MCF 10A (cell line): ENCODE data around the gene KIF5A. TPM values are rescaled to one million over a fixed set of nuclear protein-coding genes. Genes with fewer than 3 reads are reported as not detected.
"Not testable (repeated sequence)": the region's sequence is repeated elsewhere in the genome, so short reads cannot be mapped to it uniquely, and the experiment has no call there.

Experiments used
- BruUV-seq: library from RNA; stranded (reverse); fragments of 400-500 nt; replicated peaks from 2 replicates; lab custom pipeline; 2021; lab: Mats Ljungman, UMichigan
- CTCF ChIA-PET: fragments of 300-600 bp; sonication (Branson Sonifier 250); formaldehyde crosslinking; extraction: SDS; loops from one replicate; lab custom pipeline; 2021; ENCODE audit warnings: antibody characterized with exemption, inconsistent platforms; lab: Yijun Ruan, JAX
- POLR2A ChIA-PET: fragments of 300-600, 350-650 bp; sonication (Branson Sonifier 250); formaldehyde crosslinking; extraction: SDS; loops from one replicate; lab custom pipeline; 2020; ENCODE audit warnings: antibody characterized with exemption, inconsistent platforms; lab: Yijun Ruan, JAX
- DNase-seq: peaks from one replicate; pipeline ENCODE4 v3.0.0-alpha.2; 2018; ENCODE audit not compliant: unreplicated experiment
- H3K27ac Mint-ChIP-seq: one replicate; pipeline ENCODE4 v1.8.0; 2022; ENCODE audit warnings: mild to moderate bottlenecking, low read depth, mixed read lengths; ENCODE audit not compliant: unreplicated experiment
- H3K27me3 Mint-ChIP-seq: one replicate; pipeline ENCODE4 v1.8.0; 2022; ENCODE audit warnings: mixed read lengths; ENCODE audit not compliant: insufficient read depth, unreplicated experiment
- H3K36me3 Mint-ChIP-seq: one replicate; pipeline ENCODE4 v1.8.0; 2022; ENCODE audit warnings: mild to moderate bottlenecking, moderate library complexity, mixed read lengths; ENCODE audit not compliant: insufficient read depth, unreplicated experiment
- H3K4me1 Mint-ChIP-seq: one replicate; pipeline ENCODE4 v1.8.0; 2022; ENCODE audit warnings: mixed read lengths; ENCODE audit not compliant: insufficient read depth, unreplicated experiment
- H3K4me3 Mint-ChIP-seq: one replicate; pipeline ENCODE4 v1.8.0; 2022; ENCODE audit warnings: mild to moderate bottlenecking, moderate library complexity, mixed read lengths; ENCODE audit not compliant: unreplicated experiment
- H3K9me3 Mint-ChIP-seq: one replicate; pipeline ENCODE4 v1.8.0; 2022; ENCODE audit warnings: mixed read lengths; ENCODE audit not compliant: unreplicated experiment
- CTCF ChIP-seq: fragments of 200-600 bp; IDR thresholded peaks from one replicate; pipeline ENCODE4 v1.8.0; 2022; ENCODE audit warnings: antibody characterized with exemption, mild to moderate bottlenecking; ENCODE audit not compliant: unreplicated experiment
- intact Hi-C: fragments of 100-400 bp; cut with micrococcal nuclease; formaldehyde crosslinking; loops from 2 replicates; pipeline ENCODE4 v1.14.1; 2022
- total RNA-seq: library from RNA; stranded (reverse); gene quantifications from 2 replicates; pipeline ENCODE4 v1.2.3, GENCODE V29; 2022

KIF5A gene
- total RNA-seq, 1 experiment from 2014 or later = 0.56 TPM

GRCh38 chr12:57616383-57617101 lies 66.7 kb downstream of the KIF5A start:
- Mint-ChIP-seq H3K27ac (no peak overlapping the region), H3K9me3 (no peaks in the 10 kb centered on the region), H3K27me3 (peaks cover 40% of the 10 kb centered on the region), H3K4me1 (no peaks in the 10 kb centered on the region), H3K4me3 (no peak overlapping the region), H3K36me3 (no peaks in the 10 kb centered on the region)
- no TSS peak for BruUV-seq
- TF ChIP-seq CTCF = no peak
- DNase-seq = peak; percentile 55
- POLR2A ChIA-PET = interaction anchor here (0.5 to 2.0 kb wide), 4 partner anchors 10 to 128 kb away, joined by 4 to 5 read pairs (median 4); partner anchors contain the start of genes PIP4K2C and TSPAN31
- CTCF ChIA-PET = interaction anchor here (0.6 to 1.4 kb wide), 2 partner anchors 32 to 42 kb away, joined by 3 to 4 read pairs; no protein-coding TSS in a partner anchor
- intact Hi-C loops = no loop called here

- no peak overlapping the region for H3K4me3 Mint-ChIP-seq
- no peaks in the 10 kb centered on the region for H3K36me3 Mint-ChIP-seq
- no peak for TF ChIP-seq CTCF
- peaks cover 54% of the 10 kb centered on the region for H3K27me3 Mint-ChIP-seq
- no peak overlapping the region for H3K27ac Mint-ChIP-seq
- peaks cover 5% of the 10 kb centered on the region for H3K4me1 Mint-ChIP-seq
- ChIA-PET POLR2A (interaction anchor here (2.0 kb wide), 1 partner anchor 12 kb away, joined by 5 read pairs; no protein-coding TSS in a partner anchor), CTCF (interaction anchor here (1.0 to 1.3 kb wide), 3 partner anchors 13 to 157 kb away, joined by 3 to 6 read pairs (median 4); partner anchors contain the start of gene B4GALNT1)
- no peaks in the 10 kb centered on the region for H3K9me3 Mint-ChIP-seq
- no TSS peak for BruUV-seq
- no peak for DNase-seq
- intact Hi-C loops = no loop called here
These were observed 68.1 kb downstream of the KIF5A start for GRCh38 chr12:57617942-57618341.

- H3K9me3 Mint-ChIP-seq, H3K36me3 Mint-ChIP-seq, H3K4me3 Mint-ChIP-seq, H3K27ac Mint-ChIP-seq, POLR2A ChIA-PET, DNase-seq, intact Hi-C loops, H3K4me1 Mint-ChIP-seq, BruUV-seq: not testable (repeated sequence)
- CTCF ChIA-PET = interaction anchor here (1.1 to 1.3 kb wide), 2 partner anchors 13 to 14 kb away, joined by 3 to 6 read pairs; partner anchors contain the start of gene B4GALNT1
- H3K27me3 Mint-ChIP-seq = peaks cover 58% of the 10 kb centered on the region
These were observed 68.6 kb downstream of the KIF5A start for GRCh38 chr12:57618431-57618830.

GRCh38 chr12:57618966-57619433 lies 69.2 kb downstream of the KIF5A start:
- Mint-ChIP-seq H3K27me3 (peaks cover 64% of the 10 kb centered on the region), H3K4me3 (no peak overlapping the region), H3K4me1 (peaks cover 5% of the 10 kb centered on the region), H3K27ac (no peak overlapping the region), H3K9me3 (no peaks in the 10 kb centered on the region), H3K36me3 (no peaks in the 10 kb centered on the region)
- TF ChIP-seq CTCF = no peak
- intact Hi-C loops = no loop called here
- ChIA-PET CTCF (interaction anchor here (0.6 to 4.2 kb wide), 5 partner anchors 12 to 51 kb away, joined by 3 to 72 read pairs (median 3); partner anchors contain the start of gene B4GALNT1), POLR2A (no interaction called here)
- no peak for DNase-seq
- BruUV-seq = no TSS peak
